Thymus (tissue), 11 donors: ENCODE measurements around the gene MRPL28. TPM values are rescaled to one million over a fixed set of nuclear protein-coding genes. Genes with fewer than 3 reads are reported as not detected.
"Not testable (repeated sequence)": the region's sequence is repeated elsewhere in the genome, so short reads cannot be mapped to it uniquely, and the experiment has no call there.

Experiments used
- DNase-seq, 9 donors: peaks; one replicate each; pipeline ENCODE4 v3.0.0-alpha.2; 2013; ENCODE audit warnings: low spot score in 9 of 9, low read depth in 6 of 9, missing footprints in 1 of 9
- H3K27ac ChIP-seq, 2 donors: one replicate each; pipeline ENCODE4 v1.5.1; 2013; ENCODE audit warnings: control low read depth in 1 of 2, low read depth in 1 of 2, low read length in 1 of 2, mild to moderate bottlenecking in 1 of 2, moderate library complexity in 1 of 2
- H3K27me3 ChIP-seq, 2 donors: one replicate each; pipeline ENCODE4 v1.5.1; 2013; ENCODE audit warnings: low read length in 1 of 2; ENCODE audit not compliant: control insufficient read depth in 2 of 2, insufficient read depth in 1 of 2
- H3K36me3 ChIP-seq, 2 donors: one replicate each; pipeline ENCODE4 v1.5.1; 2013; ENCODE audit warnings: low read length in 1 of 2, mild to moderate bottlenecking in 1 of 2, moderate library complexity in 1 of 2; ENCODE audit not compliant: control insufficient read depth in 2 of 2, insufficient read depth in 2 of 2
- H3K4me1 ChIP-seq, 2 donors: one replicate each; pipeline ENCODE4 v1.5.1; 2013; ENCODE audit warnings: low read length in 2 of 2; ENCODE audit not compliant: control insufficient read depth in 2 of 2, insufficient read depth in 2 of 2
- H3K4me3 ChIP-seq, 2 donors: one replicate each; pipeline ENCODE4 v1.5.1; 2013; ENCODE audit warnings: low read length in 2 of 2, control low read depth in 1 of 2, mild to moderate bottlenecking in 1 of 2
- H3K9me3 ChIP-seq, 2 donors: one replicate each; pipeline ENCODE4 v1.5.1; 2013; ENCODE audit warnings: low read length in 1 of 2, mild to moderate bottlenecking in 1 of 2; ENCODE audit not compliant: control insufficient read depth in 2 of 2, insufficient read depth in 1 of 2
- WGBS: extraction: QIAGEN DNeasy Blood & Tissue Kit; methylation state at CpG from one replicate; pipeline ENCODE4 v1.1.7; 2013; 5-methylcytosine and 5-hydroxymethylcytosine counted together
- polyA plus RNA-seq: library from polyadenylated mRNA; stranded (reverse); fragments of 200-250 nt; gene quantifications from one replicate; pipeline ENCODE4 v1.2.3, GENCODE V29; 2013
- total RNA-seq: library from RNA; stranded (reverse); fragments of 120-200 nt; gene quantifications from one replicate; pipeline ENCODE4 v1.2.4, GENCODE V29; 2013
- donor health status: healthy.

Gene MRPL28
- total and polyA plus RNA-seq, 2 donors = 64.2 to 79.4 TPM

DNA sequence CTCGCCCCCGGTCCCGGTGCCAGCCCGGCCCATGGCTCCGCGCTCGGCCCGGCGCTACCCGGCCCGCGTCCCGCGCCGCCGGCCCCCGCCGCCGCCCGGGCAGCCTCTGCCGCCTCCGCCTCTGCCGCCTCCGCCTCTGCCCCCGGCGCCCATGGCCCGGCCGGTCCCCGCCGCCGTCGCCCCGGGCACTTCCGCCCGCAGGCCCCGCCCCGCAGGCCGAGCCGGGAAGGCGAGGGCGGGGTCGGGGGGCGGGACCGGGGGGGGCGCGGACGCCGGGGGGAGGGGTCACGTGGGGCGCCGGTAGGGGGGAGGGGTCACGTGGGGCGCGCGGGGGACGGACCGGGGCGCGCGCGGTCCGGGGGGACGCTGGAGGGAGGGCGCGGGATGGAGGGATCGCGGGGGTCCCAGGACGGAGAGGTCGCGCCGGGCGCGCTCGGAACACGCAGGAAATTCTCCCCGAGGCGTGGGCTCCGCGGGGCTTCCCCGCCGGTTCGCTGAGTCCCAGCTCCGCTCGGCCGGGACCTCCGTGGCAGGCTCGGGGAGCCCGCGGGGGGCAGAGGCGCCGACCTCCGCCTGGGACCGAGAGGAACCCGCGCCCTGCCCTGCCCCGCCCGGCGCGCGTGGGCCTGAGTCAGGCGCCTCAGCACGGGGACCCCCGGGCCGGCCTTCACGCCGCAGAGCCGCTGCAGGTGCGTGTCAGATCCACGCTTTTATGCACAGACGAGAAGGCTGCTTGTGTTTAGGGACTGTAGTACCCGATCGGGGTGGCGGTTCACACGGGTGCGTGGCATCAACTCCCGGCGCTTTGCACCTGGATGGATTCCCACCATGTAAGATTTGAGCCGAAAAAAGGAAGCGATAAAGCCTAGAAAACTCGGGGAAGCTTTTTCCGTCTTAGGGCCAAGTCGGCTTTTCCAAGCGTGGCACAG lies 11.7 kb upstream of the MRPL28 start, which contains the start of gene PGAP6:
Gene PGAP6, minus strand, starts transcription at position 190 of the 929 bp plus-strand sequence. Its CDS starts 157 bp downstream, at position 33.
- WGBS = under 1% methylated on average over 118 of the region's 123 CpGs
- peaks cover 5 to 9% of the 10 kb centered on the region in 2 donors for H3K36me3 ChIP-seq
- no peaks in the 10 kb centered on the region for H3K9me3 ChIP-seq
- peak within 1 kb of the TSS in 1 of 2 donors; percentile 78 for H3K27ac ChIP-seq
- peaks cover 17 to 32% of the 10 kb centered on the region in 2 donors for H3K4me1 ChIP-seq
- H3K27me3 ChIP-seq = peaks cover 0 to 27% of the 10 kb centered on the region in 2 donors
- H3K4me3 ChIP-seq = peak within 1 kb of the TSS; percentile 68 to 93
- DNase-seq = peak in 3 of 9 donors; percentile 52 to 67 (median 59)

DNA sequence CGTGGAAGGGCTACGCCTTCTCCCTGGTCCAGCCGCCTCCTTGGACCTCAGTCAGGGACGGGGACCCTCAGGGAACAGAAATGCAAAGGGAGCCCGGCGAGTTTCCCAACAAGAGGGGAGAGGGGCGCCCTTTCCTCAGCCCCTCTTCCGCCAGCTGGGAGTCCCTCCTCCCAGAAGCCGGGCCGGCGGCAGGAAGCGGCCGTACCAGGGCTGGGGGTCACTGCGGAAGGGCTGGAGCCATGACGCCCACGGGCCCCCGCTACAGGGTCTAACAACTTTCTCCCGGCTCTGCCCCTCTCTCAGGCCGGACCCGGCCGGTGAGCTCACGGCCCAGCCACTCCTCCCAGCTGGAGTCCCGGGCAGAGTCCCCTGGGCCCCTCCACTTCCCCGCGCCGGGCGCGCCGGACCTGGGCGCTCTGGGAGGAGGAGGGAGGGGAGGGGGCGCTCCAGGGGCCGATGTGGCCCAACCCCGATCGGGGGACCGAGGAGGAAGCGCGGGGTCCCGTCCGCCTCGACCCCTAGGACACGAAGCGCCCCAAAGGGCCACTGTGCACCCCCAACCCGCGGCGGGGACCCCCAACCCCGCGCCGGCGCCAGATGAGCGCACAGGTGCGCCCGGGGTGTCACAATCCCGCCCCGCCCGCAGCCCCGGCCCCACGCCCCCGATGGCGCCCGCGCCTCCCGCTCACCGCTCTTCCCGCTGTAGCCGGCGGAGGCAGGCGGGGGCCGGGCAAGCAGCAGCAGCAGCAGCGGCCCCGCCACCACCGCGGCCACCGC lies 10.9 kb upstream of the MRPL28 start:
- 3% methylated on average over 73 of the region's 73 CpGs for WGBS
- H3K36me3 ChIP-seq = peaks cover 13 to 18% of the 10 kb centered on the region in 2 donors
- H3K4me3 ChIP-seq = peak overlapping the region; percentile 68 to 93
- H3K9me3 ChIP-seq = no peaks in the 10 kb centered on the region
- H3K4me1 ChIP-seq = peaks cover 17 to 32% of the 10 kb centered on the region in 2 donors
- DNase-seq = no peak
- peak overlapping the region in 1 of 2 donors; percentile 11 for H3K27ac ChIP-seq
- H3K27me3 ChIP-seq = peaks cover 0 to 27% of the 10 kb centered on the region in 2 donors

DNA sequence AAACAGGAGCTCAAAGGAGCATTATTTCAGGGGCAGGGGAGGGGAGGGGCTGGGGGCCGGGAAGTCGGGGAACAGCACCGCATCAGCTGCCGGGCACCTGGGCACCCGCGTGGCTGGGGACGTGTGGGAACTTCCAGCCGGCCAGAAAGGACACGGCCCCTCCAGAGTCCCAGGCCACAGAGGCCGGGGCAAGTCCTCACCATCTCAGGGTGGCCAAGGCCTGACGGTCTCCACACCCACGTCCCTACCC lies 10.3 kb upstream of the MRPL28 start:
- Histone ChIP-seq H3K27me3 (peaks cover 0 to 27% of the 10 kb centered on the region in 2 donors), H3K36me3 (peaks cover 18 to 23% of the 10 kb centered on the region in 2 donors), H3K9me3 (no peaks in the 10 kb centered on the region), H3K27ac (no peak overlapping the region), H3K4me1 (peaks cover 17 to 32% of the 10 kb centered on the region in 2 donors), H3K4me3 (peak overlapping the region; percentile 68 to 93)
- DNase-seq = no peak
- WGBS = 19% methylated on average over 12 of the region's 12 CpGs

GRCh38 chr16:379961-380761 lies 9.8 kb upstream of the MRPL28 start:
- Histone ChIP-seq H3K36me3 (peaks cover 21 to 23% of the 10 kb centered on the region in 2 donors), H3K27me3 (peaks cover 0 to 27% of the 10 kb centered on the region in 2 donors), H3K4me3 (peak overlapping the region in 1 of 2 donors; percentile 93), H3K27ac (no peak overlapping the region), H3K9me3 (no peaks in the 10 kb centered on the region), H3K4me1 (peaks cover 17 to 32% of the 10 kb centered on the region in 2 donors)
- no peak for DNase-seq
- WGBS = 90% methylated on average over 27 of the region's 27 CpGs

DNA sequence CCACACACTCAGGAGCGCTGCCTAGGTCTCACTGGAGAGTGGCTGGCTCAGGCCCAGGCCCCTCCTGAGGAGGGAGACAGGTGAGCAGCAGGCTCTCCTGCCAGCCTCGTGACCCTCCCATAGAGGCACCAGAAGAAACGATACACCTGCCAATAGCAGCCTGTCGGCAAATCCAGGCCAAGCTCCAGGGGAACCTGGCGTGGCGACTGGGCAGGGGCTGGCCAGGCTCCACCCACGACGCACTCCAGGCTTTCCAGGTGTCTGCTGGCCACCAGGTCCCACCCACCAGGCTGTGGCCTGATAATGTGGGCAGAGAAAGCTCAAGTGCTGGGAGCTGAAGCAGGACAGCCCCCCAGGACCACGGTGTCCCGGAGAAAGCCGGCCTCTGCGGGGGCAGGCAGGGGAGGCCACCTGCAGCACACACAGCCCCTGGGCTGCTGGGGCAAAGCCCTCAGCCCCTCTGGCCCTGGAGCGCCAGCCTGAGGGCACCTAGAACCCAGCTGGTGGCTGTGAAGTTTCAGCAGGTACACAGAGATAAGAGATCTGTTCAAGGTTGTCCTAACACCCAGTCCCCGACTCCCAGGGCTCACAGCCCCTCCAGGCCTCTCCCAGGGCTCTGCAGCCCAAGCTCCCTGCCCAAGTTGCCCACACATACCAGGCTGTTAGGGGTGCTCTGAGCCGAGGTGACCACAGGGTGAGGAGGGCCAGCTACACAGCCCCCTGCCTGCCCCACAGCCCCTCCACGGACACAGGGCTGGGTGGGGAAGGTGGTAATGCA lies 9.0 kb upstream of the MRPL28 start:
- Histone ChIP-seq H3K4me3 (no peak overlapping the region), H3K4me1 (peaks cover 17 to 32% of the 10 kb centered on the region in 2 donors), H3K27me3 (peaks cover 0 to 27% of the 10 kb centered on the region in 2 donors), H3K27ac (no peak overlapping the region), H3K36me3 (peaks cover 28 to 29% of the 10 kb centered on the region in 2 donors), H3K9me3 (no peaks in the 10 kb centered on the region)
- no peak for DNase-seq
- WGBS = 93% methylated on average over 16 of the region's 16 CpGs

GRCh38 chr16:378821-379182 lies 8.5 kb upstream of the MRPL28 start:
- Histone ChIP-seq H3K4me3 (no peak overlapping the region), H3K27ac (no peak overlapping the region), H3K27me3 (peaks cover 0 to 23% of the 10 kb centered on the region in 2 donors), H3K9me3 (no peaks in the 10 kb centered on the region), H3K36me3 (peaks cover 31 to 34% of the 10 kb centered on the region in 2 donors), H3K4me1 (peaks cover 17 to 26% of the 10 kb centered on the region in 2 donors)
- 91% methylated on average over 14 of the region's 14 CpGs for WGBS
- no peak for DNase-seq

DNA sequence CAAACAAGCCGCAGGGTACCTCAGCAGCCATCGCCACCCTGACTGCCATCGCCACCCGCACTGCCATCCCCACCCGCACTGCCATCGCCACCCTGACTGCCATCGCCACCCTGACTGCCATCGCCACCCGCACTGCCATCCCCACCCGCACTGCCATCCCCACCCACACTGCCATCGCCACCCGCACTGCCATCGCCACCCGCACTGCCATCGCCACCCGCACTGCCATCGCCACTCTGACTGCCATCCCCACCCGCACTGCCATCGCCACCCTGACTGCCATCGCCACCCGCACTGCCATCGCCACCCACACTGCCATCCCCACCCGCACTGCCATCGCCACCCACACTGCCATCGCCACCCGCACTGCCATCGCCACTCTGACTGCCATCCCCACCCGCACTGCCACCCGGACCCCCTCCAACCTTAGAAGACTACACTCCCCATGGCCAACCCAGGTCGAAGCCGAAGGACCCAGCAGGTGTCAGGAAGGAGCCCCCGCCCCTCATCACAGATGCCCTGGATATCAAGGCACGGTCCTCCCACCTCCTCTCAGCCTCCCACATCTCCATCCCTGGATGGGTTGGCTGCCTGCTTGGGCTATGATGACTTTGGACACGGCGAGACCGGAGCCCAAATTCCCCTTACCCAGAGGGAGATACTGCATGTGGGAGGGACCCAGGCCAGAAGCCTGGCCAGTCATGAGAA lies 7.9 kb upstream of the MRPL28 start:
- not testable (repeated sequence) for H3K27ac ChIP-seq, DNase-seq
- WGBS = 94% methylated on average over 36 of the region's 36 CpGs

More for the DNA sequence above, 7.9 kb upstream of the MRPL28 start:
- H3K36me3 ChIP-seq = peaks cover 36 to 40% of the 10 kb centered on the region in 2 donors
- H3K4me1 ChIP-seq = peaks cover 11 to 21% of the 10 kb centered on the region in 2 donors
- not testable (repeated sequence) for H3K4me3 ChIP-seq, H3K9me3 ChIP-seq
- H3K27me3 ChIP-seq = peaks cover 0 to 18% of the 10 kb centered on the region in 2 donors
